Activated T-helper 1 cell treated with anti-CD3 and anti-CD28 coated beads, Interleukin-12 subunit alpha, Interleukin-12 subunit beta, Interleukin-2, Interleukin-4 antibody, amounts not matched to agents 30 ng/mL and 10 ng/mL and 1 ng/mL, durations not matched to agents 14 hours and 24 hours and 36 hours (primary cell): Measurements from ENCODE around the gene TNNI2. TPM values are rescaled to one million over a fixed set of nuclear protein-coding genes. Genes with fewer than 3 reads are reported as not detected.
"Not testable (repeated sequence)": the region's sequence is repeated elsewhere in the genome, so short reads cannot be mapped to it uniquely, and the experiment has no call there.

Experiments used
- DNase-seq: peaks from one replicate; pipeline ENCODE4 v3.0.0; 2021; ENCODE audit warnings: low spot score
- H3K27ac Mint-ChIP-seq: one replicate; pipeline ENCODE4 v1.8.0; 2021; ENCODE audit warnings: mild to moderate bottlenecking, mixed read lengths
- H3K27me3 Mint-ChIP-seq: one replicate; pipeline ENCODE4 v1.8.0; 2022; ENCODE audit warnings: mild to moderate bottlenecking, moderate library complexity, mixed read lengths; ENCODE audit not compliant: insufficient read depth
- H3K36me3 Mint-ChIP-seq: one replicate; pipeline ENCODE4 v1.8.0; 2021; ENCODE audit warnings: low read depth, mixed read lengths
- H3K4me1 Mint-ChIP-seq: one replicate; pipeline ENCODE4 v1.8.0; 2021; ENCODE audit warnings: low read depth, mixed read lengths
- H3K4me3 Mint-ChIP-seq: one replicate; pipeline ENCODE4 v1.8.0; 2021; ENCODE audit warnings: mild to moderate bottlenecking, moderate library complexity, mixed read lengths
- H3K9me3 Mint-ChIP-seq: one replicate; pipeline ENCODE4 v1.8.0; 2021; ENCODE audit warnings: mixed read lengths
- intact Hi-C: fragments of 100-400 bp; cut with micrococcal nuclease; formaldehyde crosslinking; loops from one replicate; pipeline ENCODE4 v1.15.1; 2024
- total RNA-seq: library from RNA; stranded (reverse); gene quantifications from 2 replicates; pipeline ENCODE4 v1.2.3, GENCODE V29; 2022

Gene TNNI2
- total RNA-seq, 1 donor from 2014 or later = not detected

DNA sequence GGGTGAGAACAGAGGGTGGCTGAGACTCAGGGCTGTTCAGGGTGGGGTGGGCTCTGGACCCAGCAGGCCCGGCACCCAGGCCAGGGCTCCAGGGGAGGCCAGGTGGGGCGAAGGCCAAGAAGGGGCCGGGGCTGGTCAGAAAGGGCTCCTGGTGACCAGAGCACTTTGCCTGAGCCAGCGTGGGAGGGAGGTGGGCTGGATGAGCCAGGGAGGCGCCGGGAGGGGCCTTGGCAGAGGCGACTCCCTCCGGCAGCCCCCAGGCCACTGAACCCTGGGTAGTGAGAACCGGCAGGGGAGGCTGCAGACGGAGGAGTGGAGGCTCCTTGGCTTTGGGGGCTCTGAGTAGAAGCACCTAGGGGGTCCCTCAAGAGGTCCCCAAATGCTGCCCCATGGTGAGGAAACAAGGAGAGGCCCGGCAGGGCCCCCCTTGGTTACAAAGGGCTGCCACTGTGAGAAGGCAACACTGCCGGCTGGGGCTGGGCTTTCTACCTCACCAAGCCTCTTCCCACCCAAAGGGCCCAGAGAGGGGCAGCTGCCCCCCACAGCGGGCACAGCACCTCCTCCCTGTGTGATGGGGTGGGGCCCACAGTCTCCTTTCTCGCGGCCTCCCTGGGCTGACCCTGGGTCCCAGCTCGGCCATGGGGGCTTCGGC is 35.8 kb downstream of the TNNI2 start:
- H3K36me3 Mint-ChIP-seq, H3K27me3 Mint-ChIP-seq, H3K27ac Mint-ChIP-seq, H3K4me3 Mint-ChIP-seq, intact Hi-C loops, DNase-seq, H3K9me3 Mint-ChIP-seq, H3K4me1 Mint-ChIP-seq: not testable (repeated sequence)

DNA sequence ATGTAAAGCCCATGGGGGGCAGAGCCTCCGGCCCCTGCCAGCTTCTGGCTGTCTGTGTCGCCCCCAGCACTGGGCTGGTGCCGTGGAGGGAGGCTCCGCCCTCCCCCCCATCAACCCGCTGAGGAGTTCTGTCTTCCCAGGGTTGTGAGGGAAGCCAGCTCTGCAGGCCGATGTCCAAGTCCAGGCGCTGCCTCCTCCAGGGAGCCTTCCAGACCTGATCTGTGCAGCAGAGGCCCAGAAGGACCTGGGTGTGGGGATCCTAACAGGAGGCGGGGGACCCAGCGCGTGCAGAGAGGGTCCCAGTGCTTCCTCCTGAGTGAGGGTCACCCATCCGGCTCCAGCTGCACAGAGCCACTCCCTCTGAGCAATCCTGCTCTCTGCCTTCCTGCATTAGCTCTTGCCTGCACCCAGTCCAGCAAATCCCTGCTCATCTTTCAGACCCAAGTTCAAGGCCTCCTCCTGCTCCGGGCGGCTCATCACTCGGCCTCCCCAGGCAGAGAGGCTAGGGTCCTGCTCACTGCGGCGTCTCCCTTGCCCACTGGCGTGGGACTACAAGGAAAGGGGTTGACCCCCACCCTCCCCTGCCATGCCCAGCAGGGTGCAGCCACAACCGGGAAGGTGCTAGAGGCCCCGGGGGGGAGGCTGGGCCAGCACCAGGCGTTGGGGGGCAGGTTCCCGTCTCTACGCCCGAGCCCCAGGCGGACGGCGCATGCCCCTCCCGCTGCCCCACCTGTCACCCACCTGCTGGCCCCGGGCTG is 36.5 kb downstream of the TNNI2 start:
- no peak for DNase-seq
- intact Hi-C loops = no loop called here
- H3K9me3 Mint-ChIP-seq = no peaks in the 10 kb centered on the region
- H3K27ac Mint-ChIP-seq = no peak overlapping the region
- H3K4me3 Mint-ChIP-seq = no peak overlapping the region
- H3K27me3 Mint-ChIP-seq = no peaks in the 10 kb centered on the region
- H3K4me1 Mint-ChIP-seq = peaks cover 9% of the 10 kb centered on the region
- peaks cover 1% of the 10 kb centered on the region for H3K36me3 Mint-ChIP-seq

DNA sequence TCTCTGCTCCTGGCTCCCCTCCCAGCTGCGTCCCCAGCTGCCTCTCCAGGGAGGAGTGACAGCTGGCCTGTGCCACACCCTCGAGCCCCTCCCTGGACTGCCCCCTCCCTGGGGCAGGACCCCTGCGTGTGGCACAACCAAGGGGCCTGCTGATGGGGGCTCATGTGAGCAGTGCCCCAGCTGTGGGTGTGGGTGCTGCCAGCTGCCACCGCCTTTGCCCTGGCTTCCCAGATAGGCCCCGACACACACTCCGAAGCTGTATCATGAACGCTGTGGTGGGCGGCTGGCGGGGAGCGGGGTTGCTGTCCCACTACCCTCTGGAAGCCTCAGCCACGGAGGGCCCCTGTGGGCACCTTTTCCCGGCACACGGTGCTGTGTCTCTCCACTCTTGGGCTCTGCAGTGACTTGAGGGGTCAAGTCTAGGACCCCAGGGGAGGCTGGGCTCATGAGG is 37.1 kb downstream of the TNNI2 start:
- DNase-seq, H3K27me3 Mint-ChIP-seq, H3K27ac Mint-ChIP-seq, intact Hi-C loops, H3K9me3 Mint-ChIP-seq, H3K36me3 Mint-ChIP-seq, H3K4me3 Mint-ChIP-seq, H3K4me1 Mint-ChIP-seq: not testable (repeated sequence)

DNA sequence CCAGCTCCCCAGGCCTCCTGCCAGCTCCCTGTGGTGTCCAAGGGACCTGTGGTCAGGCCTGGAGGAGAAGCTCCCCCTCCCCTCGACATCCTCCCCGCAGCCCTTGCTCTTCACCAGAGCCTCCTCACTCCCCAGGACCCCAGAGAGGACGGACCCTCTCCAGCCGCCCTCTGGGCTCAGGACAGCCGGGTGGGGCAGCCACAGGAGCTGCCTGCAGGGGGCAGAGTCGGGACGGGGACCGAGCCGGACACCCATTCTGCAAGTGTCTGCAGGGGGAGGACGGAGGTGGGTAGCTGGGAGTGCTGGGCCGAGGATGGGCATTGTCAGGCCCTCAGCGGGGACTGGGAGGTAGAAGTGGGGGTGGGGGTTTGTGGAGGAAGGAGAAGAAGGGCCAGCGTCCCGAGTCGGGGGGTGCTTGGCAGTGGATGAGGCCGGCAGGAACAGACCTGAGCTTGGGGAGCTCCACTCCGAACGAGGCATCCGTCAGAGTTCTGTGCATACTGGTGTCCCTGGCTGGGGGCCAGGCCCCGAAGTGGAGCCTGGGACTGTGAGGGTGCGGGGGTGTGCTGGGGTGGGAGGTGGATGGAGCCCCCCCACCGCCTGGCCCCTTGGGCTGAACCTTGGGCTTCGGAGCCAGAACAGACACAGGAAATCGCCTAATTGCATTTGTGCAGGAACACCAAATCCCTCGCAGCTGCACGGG is 37.7 kb downstream of the TNNI2 start:
- intact Hi-C loops = no loop called here
- Mint-ChIP-seq H3K27ac (no peak overlapping the region), H3K4me1 (no peaks in the 10 kb centered on the region), H3K4me3 (no peak overlapping the region), H3K36me3 (peaks cover 2% of the 10 kb centered on the region), H3K9me3 (no peaks in the 10 kb centered on the region), H3K27me3 (no peaks in the 10 kb centered on the region)
- no peak for DNase-seq

DNA sequence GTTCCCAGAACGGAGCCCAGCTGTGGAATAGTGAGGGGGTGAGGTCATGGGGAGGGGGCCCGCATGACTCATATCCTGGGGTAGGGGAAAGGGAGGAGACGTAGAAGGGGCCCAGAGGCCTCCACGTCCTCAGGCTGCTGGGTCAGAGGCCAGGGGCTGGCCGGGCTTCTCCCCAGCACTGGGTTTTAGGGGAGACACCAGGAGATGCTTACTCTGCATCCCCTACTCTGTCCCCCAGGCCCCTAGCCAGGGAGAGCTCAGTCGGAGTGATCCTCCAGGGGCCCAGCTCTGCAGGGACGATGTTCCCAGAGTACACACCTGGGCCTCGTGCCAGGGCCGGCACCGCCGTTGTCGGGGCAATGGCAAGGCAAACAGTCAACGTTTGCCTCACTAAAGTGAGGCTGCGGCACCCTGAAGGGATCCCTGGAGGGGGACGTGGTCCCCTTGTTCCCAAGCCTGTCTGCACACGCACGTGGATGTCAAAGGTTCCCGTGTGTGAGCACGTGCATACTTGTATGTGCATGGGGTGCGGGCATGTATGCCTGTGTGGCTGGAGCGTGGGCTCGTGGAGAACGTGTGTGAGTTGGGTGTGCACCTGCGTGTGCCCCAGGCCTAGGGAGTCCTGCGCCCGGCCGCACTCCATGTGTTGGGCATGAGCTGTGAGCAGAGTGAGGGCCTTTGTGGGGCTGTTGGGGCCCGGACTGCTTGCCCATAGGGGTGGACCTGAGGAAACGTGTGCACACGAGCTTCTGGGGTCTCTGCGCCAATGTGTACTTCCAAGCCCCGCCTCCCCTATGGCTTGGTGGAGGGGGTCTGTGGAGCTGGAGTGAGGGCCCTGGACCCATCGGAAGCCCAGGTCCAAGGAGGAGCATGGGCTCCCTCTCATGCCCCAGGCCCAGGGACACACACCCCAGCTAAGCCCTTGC is 38.7 kb downstream of the TNNI2 start:
- H3K4me1 Mint-ChIP-seq = no peaks in the 10 kb centered on the region
- H3K36me3 Mint-ChIP-seq = peaks cover 2% of the 10 kb centered on the region
- H3K27me3 Mint-ChIP-seq = no peaks in the 10 kb centered on the region
- no peaks in the 10 kb centered on the region for H3K9me3 Mint-ChIP-seq
- H3K27ac Mint-ChIP-seq = no peak overlapping the region
- no peak overlapping the region for H3K4me3 Mint-ChIP-seq
- intact Hi-C loops = no loop called here
- DNase-seq = no peak

DNA sequence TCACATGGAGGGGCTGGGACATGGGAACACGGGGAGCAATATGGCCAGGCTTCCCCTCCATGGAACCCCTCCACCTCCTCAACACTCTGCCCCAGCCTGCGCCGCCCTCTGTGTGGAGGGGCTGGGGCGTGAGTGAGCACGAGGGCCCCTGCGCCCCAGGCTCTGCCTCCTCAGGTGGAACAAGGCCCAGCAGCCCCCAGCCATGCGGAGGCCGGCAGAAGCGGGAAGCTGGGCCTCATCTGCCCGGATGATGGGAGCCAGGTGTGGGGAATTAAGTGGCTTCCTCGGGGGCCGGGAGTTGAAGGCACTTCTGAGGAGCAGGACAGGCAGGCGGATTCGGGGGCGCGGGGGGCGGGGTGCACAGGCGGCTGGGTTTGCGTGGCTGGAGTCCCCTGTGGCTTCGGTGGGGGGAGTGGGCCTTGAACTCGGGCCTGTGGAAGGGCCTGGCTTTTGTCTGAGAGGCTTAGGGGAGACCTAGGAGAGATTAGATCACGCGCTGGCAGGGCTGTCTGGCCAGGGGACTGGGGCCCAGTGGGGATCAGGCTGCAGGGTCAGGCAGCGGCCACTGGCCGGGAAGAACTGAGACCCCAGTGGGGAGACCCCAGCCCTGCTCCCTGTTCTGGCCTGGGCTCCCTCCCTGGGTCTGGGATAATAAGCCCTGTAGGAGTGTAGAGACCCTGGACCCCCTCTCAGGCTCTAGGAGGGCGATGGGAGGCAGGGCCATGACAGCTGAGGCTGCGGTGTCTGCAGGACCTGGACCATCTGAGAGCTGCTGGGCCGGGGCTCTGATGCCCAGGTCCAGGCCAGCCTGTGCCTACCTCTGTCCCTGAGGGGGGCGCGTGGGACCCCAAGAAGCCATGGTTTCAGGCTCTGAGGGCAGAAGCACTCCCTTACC is 39.6 kb downstream of the TNNI2 start:
- Mint-ChIP-seq H3K36me3 (peaks cover 2% of the 10 kb centered on the region), H3K27ac (no peak overlapping the region), H3K4me1 (no peaks in the 10 kb centered on the region), H3K27me3 (no peaks in the 10 kb centered on the region), H3K9me3 (no peaks in the 10 kb centered on the region), H3K4me3 (no peak overlapping the region)
- intact Hi-C loops = no loop called here
- DNase-seq = no peak

DNA sequence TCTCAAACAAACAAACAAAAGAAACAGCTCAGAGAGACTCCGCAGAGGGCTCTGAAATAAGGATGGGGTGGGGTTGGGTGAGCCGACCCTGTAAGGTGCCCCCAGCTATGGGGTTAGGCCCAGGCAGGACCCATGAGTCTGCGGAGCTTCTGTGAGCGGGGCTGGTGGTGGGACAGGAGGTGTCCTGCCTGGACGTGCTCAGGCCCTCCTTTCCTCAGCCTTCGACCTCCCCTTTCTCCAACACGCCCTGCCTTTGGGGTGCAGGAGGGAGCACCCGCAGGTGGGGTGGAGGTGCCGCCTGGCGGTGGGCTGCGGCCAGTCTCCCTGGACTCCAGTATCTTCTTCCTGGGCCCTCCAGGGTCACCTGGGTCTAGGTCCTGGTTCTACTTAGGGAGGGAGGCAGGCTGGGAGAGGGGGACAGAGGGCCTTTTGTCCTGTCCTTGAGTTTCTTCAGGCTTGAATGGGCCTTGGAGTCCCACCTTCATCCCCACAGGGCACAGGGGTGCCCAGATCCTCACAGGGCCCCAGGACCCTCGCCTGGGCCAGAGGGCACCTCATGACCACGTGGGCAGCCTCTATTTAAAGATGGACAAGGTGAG is 40.7 kb downstream of the TNNI2 start:
- H3K9me3 Mint-ChIP-seq = no peaks in the 10 kb centered on the region
- H3K27ac Mint-ChIP-seq = no peak overlapping the region
- no peaks in the 10 kb centered on the region for H3K4me1 Mint-ChIP-seq
- no peak overlapping the region for H3K4me3 Mint-ChIP-seq
- no peaks in the 10 kb centered on the region for H3K27me3 Mint-ChIP-seq
- no peak for DNase-seq
- H3K36me3 Mint-ChIP-seq = peaks cover 2% of the 10 kb centered on the region
- intact Hi-C loops = no loop called here

DNA sequence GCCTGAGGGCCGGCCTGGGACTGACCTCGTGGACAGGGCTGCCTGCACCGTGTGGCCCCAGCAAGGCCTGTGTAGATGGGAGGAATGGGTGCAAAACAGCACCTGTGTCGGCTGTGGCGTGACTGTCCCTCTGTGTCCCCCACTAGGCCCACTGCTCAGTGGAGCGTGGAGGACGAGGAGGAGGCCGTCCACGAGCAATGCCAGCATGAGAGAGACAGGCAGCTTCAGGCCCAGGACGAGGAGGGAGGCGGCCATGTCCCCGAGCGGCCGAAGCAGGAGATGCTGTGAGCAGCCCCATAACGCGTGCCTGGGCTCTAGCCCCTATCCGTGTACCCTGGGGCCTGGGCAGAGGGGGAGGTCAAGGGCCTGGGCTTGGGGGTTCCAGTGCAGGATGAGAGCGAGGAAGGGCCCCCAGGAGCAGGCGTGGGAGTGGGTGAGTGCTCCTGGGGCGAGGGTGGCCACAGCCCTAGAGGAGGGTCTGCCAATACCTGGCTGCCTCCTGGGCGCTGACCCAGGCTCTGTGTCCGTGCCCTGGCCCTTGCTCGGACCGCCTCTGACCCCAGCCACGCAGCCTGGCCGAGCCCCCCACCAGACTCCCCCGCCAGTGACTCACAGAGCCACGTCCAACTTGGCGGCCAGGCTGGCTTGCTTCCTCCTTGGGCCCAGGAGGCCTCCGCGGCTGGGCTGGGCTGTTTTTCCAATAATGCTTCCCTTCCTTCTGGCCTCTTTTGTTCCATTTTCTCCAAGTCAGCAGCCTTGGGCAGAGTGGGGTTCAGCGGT is 41.4 kb downstream of the TNNI2 start:
- no peak for DNase-seq
- H3K9me3 Mint-ChIP-seq = no peaks in the 10 kb centered on the region
- no peaks in the 10 kb centered on the region for H3K4me1 Mint-ChIP-seq
- H3K27ac Mint-ChIP-seq = no peak overlapping the region
- intact Hi-C loops = loop anchor here (5.0 kb wide), 1 partner anchor 37 kb away; the partner anchor contains the start of gene TNNT3
- no peak overlapping the region for H3K4me3 Mint-ChIP-seq
- no peaks in the 10 kb centered on the region for H3K27me3 Mint-ChIP-seq
- H3K36me3 Mint-ChIP-seq = peaks cover 2% of the 10 kb centered on the region

DNA sequence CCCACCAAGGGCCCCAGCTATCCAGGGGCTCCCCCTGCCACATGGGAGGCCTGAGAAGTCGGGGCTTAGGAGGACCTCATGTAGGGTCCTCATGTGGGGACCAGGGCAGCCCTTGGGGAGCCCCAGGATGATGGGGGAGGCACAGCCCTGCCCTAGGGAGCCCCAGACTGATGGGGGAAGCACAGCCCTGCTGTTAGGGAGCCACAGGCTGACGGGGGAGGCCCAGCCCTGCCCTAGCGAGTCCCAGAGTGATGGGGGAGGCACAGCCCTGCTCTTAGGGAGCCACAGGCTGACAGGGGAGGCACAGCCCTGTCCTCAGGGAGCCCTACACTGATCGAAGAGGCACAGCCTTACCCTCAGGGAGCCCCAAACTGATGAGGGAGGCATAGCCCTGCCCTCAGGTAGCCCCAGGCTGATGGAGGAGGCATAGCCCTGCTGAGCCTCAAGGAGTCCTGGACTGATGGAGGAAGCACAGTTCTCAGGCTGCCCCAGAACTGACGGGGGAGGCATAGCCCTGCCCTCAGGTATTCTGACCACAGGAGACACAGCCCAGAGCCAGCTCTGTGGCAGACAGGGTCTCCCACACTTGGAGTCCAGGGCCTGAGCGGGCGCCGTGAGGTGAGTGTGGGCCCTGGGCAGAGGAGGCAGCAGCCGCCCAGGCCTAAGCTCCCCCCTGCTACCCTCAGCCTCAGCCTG is 42.1 kb downstream of the TNNI2 start:
- no peaks in the 10 kb centered on the region for H3K27me3 Mint-ChIP-seq
- peaks cover 2% of the 10 kb centered on the region for H3K36me3 Mint-ChIP-seq
- no peak overlapping the region for H3K27ac Mint-ChIP-seq
- H3K9me3 Mint-ChIP-seq = no peaks in the 10 kb centered on the region
- intact Hi-C loops = loop anchor here (5.0 kb wide), 1 partner anchor 36 kb away; the partner anchor contains the start of gene TNNT3
- DNase-seq = no peak
- no peaks in the 10 kb centered on the region for H3K4me1 Mint-ChIP-seq
- no peak overlapping the region for H3K4me3 Mint-ChIP-seq

DNA sequence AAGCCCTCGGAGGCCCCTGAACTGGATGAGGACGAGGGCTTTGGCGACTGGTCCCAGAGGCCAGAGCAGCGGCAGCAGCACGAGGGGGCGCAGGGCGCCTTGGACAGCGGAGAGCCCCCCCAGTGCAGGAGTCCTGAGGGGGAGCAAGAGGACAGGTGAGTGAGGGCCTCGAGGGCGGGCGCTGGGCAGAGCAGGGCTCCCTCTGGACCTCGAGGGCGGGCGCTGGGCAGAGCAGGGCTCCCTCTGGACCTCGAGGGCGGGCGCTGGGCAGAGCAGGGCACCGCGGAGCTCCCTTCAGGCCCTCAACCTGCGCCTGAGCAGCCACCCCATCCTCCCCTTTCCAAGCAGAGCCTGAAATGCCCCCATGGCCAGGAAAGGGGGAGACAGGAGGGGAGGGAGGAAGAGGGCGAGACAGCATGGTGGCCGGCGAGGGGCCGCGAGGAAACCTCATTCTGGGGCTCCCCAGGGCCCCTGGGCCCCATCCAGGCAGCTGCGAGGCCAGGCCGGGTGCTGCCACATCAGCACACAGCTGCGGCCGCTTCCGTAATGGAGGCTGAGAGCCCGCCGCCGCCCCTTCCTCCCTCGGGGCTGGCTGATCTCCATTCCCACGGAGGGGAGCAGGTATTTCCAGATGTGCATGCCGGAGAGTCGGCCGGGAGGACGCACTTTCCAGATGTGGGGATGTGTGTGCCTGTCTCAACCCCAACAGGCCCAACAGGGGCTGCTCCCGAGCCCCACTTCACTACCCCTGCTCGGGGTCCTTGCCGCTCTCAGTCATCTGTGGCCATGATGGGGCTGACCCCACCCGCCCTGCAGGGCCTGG is 42.9 kb downstream of the TNNI2 start:
- no peaks in the 10 kb centered on the region for H3K4me1 Mint-ChIP-seq
- no peaks in the 10 kb centered on the region for H3K27me3 Mint-ChIP-seq
- H3K27ac Mint-ChIP-seq = no peak overlapping the region
- intact Hi-C loops = loop anchor here (1.0 to 5.0 kb wide), 4 partner anchors 36 to 270 kb away; partner anchors contain the start of gene TNNT3
- H3K9me3 Mint-ChIP-seq = no peaks in the 10 kb centered on the region
- H3K36me3 Mint-ChIP-seq = peaks cover 2% of the 10 kb centered on the region
- no peak overlapping the region for H3K4me3 Mint-ChIP-seq
- DNase-seq = no peak
